ENCODE measurements around the gene ACSL6.

The ACSL6 gene

GRCh38 chr5:132011622-132012343 is at the start of gene ACSL6:
Gene ACSL6 (minus strand): TSS chr5:132011658. CDS start chr5:132011553, 105 bp downstream.
- no peak for DNase-seq
- in situ Hi-C loops (cut with MboI; ENCODE audit: low pct_unique_long_range_greater_than_20kb, low sequenced_read_pairs): loop anchor here (25.0 kb wide), 3 partner anchors 199 to 574 kb away; no protein-coding TSS in a partner anchor

- no peak for DNase-seq
- in situ Hi-C loops (cut with MboI; ENCODE audit: low pct_unique_long_range_greater_than_20kb, low sequenced_read_pairs): loop anchor here (25.0 kb wide), 1 partner anchor 452 kb away; no protein-coding TSS in a partner anchor
Observed at GRCh38 chr5:132060501-132061161, 49.2 kb upstream of the ACSL6 start, which contains the start of gene IL3. Gene IL3 (plus strand): TSS chr5:132060655. CDS start chr5:132060707, 52 bp downstream.

GRCh38 chr5:132059696-132060500 is 48.4 kb upstream of the ACSL6 start:
- in situ Hi-C loops (cut with MboI; ENCODE audit: low pct_unique_long_range_greater_than_20kb, low sequenced_read_pairs): loop anchor here (25.0 kb wide), 1 partner anchor 452 kb away; no protein-coding TSS in a partner anchor

GRCh38 chr5:132059043-132059695 is 47.7 kb upstream of the ACSL6 start:
- in situ Hi-C loops (cut with MboI; ENCODE audit: low pct_unique_long_range_greater_than_20kb, low sequenced_read_pairs): loop anchor here (25.0 kb wide), 1 partner anchor 453 kb away; no protein-coding TSS in a partner anchor
- DNase-seq: no peak

More at GRCh38 chr5:132059696-132060500, 48.4 kb upstream of the ACSL6 start:
- DNase-seq: no peak

GRCh38 chr5:132058646-132059042 is 47.2 kb upstream of the ACSL6 start:
- in situ Hi-C loops (cut with MboI; ENCODE audit: low pct_unique_long_range_greater_than_20kb, low sequenced_read_pairs): loop anchor here (25.0 kb wide), 1 partner anchor 454 kb away; no protein-coding TSS in a partner anchor
- no peak for DNase-seq

GRCh38 chr5:132057498-132058255 is 46.2 kb upstream of the ACSL6 start:
- in situ Hi-C loops (cut with MboI; ENCODE audit: low pct_unique_long_range_greater_than_20kb, low sequenced_read_pairs): loop anchor here (25.0 kb wide), 1 partner anchor 455 kb away; no protein-coding TSS in a partner anchor
- DNase-seq: no peak

- no peak for DNase-seq
- in situ Hi-C loops (cut with MboI; ENCODE audit: low pct_unique_long_range_greater_than_20kb, low sequenced_read_pairs): loop anchor here (25.0 kb wide), 1 partner anchor 455 kb away; no protein-coding TSS in a partner anchor
Observed at GRCh38 chr5:132056610-132057497, 45.4 kb upstream of the ACSL6 start.

- DNase-seq: no peak
- in situ Hi-C loops (cut with MboI; ENCODE audit: low pct_unique_long_range_greater_than_20kb, low sequenced_read_pairs): loop anchor here (25.0 kb wide), 1 partner anchor 456 kb away; no protein-coding TSS in a partner anchor
Observed at GRCh38 chr5:132055808-132056609, 44.6 kb upstream of the ACSL6 start.

GRCh38 chr5:132055441-132055807 is 44.0 kb upstream of the ACSL6 start:
- no peak for DNase-seq
- in situ Hi-C loops (cut with MboI; ENCODE audit: low pct_unique_long_range_greater_than_20kb, low sequenced_read_pairs): loop anchor here (25.0 kb wide), 1 partner anchor 457 kb away; no protein-coding TSS in a partner anchor

- in situ Hi-C loops (cut with MboI; ENCODE audit: low pct_unique_long_range_greater_than_20kb, low sequenced_read_pairs): loop anchor here (25.0 kb wide), 1 partner anchor 457 kb away; no protein-coding TSS in a partner anchor
- no peak for DNase-seq
Observed at GRCh38 chr5:132054697-132055440, 43.4 kb upstream of the ACSL6 start.

GRCh38 chr5:132054031-132054696 is 42.7 kb upstream of the ACSL6 start:
- DNase-seq: no peak
- in situ Hi-C loops (cut with MboI; ENCODE audit: low pct_unique_long_range_greater_than_20kb, low sequenced_read_pairs): loop anchor here (25.0 kb wide), 1 partner anchor 458 kb away; no protein-coding TSS in a partner anchor

GRCh38 chr5:132053483-132053882 is 42.0 kb upstream of the ACSL6 start:
- in situ Hi-C loops (cut with MboI; ENCODE audit: low pct_unique_long_range_greater_than_20kb, low sequenced_read_pairs): loop anchor here (25.0 kb wide), 1 partner anchor 459 kb away; no protein-coding TSS in a partner anchor
- DNase-seq: no peak

GRCh38 chr5:132052520-132052919 is 41.1 kb upstream of the ACSL6 start:
- in situ Hi-C loops (cut with MboI; ENCODE audit: low pct_unique_long_range_greater_than_20kb, low sequenced_read_pairs): loop anchor here (25.0 kb wide), 1 partner anchor 460 kb away; no protein-coding TSS in a partner anchor
- no peak for DNase-seq

GRCh38 chr5:132050661-132051552 is 39.4 kb upstream of the ACSL6 start:
- in situ Hi-C loops (cut with MboI; ENCODE audit: low pct_unique_long_range_greater_than_20kb, low sequenced_read_pairs): loop anchor here (25.0 kb wide), 1 partner anchor 461 kb away; no protein-coding TSS in a partner anchor
- no peak for DNase-seq
